NT2/D1 (cell line): Measurements from ENCODE around the gene KPNB1.

Experiments
- YY1 ChIP-seq: IDR thresholded peaks from 2 replicates; pipeline ENCODE4 v1.6.1; 2011; ENCODE audit not compliant: insufficient read length, insufficient read depth
- ZNF274 ChIP-seq: IDR thresholded peaks from 2 replicates; pipeline ENCODE4 v1.6.1; 2011; ENCODE audit warnings: mild to moderate bottlenecking, low read depth, low read length

DNA sequence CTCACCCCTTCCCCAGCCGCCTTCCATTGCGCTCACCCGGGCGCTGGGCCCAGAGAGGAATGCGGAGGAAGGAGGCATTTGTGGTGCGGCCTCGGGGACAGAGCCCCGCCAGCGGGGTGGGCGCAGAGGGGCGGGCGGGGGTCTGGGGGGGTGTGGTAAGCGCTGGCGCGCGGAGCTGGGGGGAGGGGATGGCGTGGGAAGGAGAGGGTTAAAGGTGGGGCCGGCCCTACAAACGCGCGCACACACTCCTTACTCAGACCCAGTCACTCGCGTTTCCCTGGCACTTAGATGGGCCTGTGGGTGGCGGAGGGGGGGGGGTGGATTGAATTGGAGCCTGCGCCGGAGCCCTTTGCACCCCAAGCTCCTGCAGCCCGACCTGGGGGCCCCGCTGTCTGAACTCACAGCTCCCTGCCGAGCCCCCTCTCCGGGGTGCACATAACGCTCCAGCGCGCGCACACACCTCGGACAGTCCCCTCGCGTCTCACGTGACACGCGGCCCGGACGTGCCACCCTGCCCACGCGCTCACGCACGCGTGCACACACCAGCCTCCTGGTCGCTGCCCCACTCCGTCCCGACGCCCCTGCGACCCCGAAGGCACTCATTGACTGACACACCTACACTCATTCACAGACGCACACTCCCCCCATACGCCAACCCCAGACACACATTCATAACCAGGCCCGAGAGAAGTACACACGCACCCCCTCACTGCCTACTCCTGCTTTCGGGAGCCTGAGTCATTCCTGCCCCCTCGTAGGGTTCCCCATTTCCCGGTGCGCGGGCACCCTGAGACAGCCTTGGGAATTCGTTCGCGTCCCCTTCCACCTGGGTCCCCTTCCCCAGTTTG is 45.1 kb downstream of the KPNB1 start:
- TF ChIP-seq YY1 (no peak), ZNF274 (no peak)
